IMR-90 (cell line): Measurements from ENCODE around the gene PCA3. TPM values are rescaled to one million over a fixed set of nuclear protein-coding genes. Genes with fewer than 3 reads are reported as not detected.

Source experiments
- ATAC-seq: fragments of 200-7000 bp; cut with Tn5 transposase; 2 replicates; pipeline ENCODE4 v1.9.1; 2020; ENCODE audit warnings: low read depth, mild to moderate bottlenecking, moderate library complexity
- BruUV-seq: library from RNA; stranded (reverse); fragments of 400-500 nt; replicated peaks from 2 replicates; lab custom pipeline; 2021; lab: Mats Ljungman, UMichigan
- CTCF ChIA-PET: fragments of 300-600 bp; formaldehyde crosslinking; extraction: SDS; loops from one replicate; lab custom pipeline; 2021; ENCODE audit warnings: antibody characterized with exemption; lab: Yijun Ruan, JAX
- POLR2A ChIA-PET: fragments of 300-600 bp; sonication (Branson Sonifier 250); formaldehyde crosslinking; loops from one replicate; lab custom pipeline; 2022; ENCODE audit warnings: antibody characterized with exemption; ENCODE audit not compliant: unreplicated experiment; lab: Charles Lee
- DNase-seq: peaks from one replicate; pipeline ENCODE4 v3.0.0; 2013
- H2AFZ ChIP-seq: replicated peaks from 2 replicates; pipeline ENCODE3; 2013; ENCODE audit warnings: low read length, mild to moderate bottlenecking; ENCODE audit not compliant: poor library complexity
- H2AK5ac ChIP-seq: 2 replicates; pipeline ENCODE4 v1.6.1; 2013; ENCODE audit warnings: low read depth, low read length, inconsistent platforms
- H2AK9ac ChIP-seq: replicated peaks from 2 replicates; pipeline ENCODE3; 2013; ENCODE audit warnings: mild to moderate bottlenecking, low read depth, low read length, moderate library complexity; ENCODE audit not compliant: poor library complexity
- H2BK120ac ChIP-seq: 2 replicates; pipeline ENCODE4 v1.6.1; 2013; ENCODE audit warnings: low read depth, low read length, inconsistent platforms
- H2BK15ac ChIP-seq: 3 replicates; pipeline ENCODE4 v1.6.1; 2013; ENCODE audit warnings: low read depth, low read length, inconsistent platforms
- H2BK20ac ChIP-seq: 2 replicates; pipeline ENCODE4 v1.6.1; 2013; ENCODE audit warnings: low read depth, mild to moderate bottlenecking, inconsistent platforms, low read length, moderate library complexity
- H2BK5ac ChIP-seq: 2 replicates; pipeline ENCODE4 v1.6.1; 2013; ENCODE audit warnings: mild to moderate bottlenecking, low read depth, low read length, inconsistent platforms; ENCODE audit not compliant: poor library complexity, severe bottlenecking
- H3K14ac ChIP-seq: replicated peaks from 2 replicates; pipeline ENCODE4 v1.6.1; 2013; ENCODE audit warnings: low read depth, low read length, inconsistent platforms
- H3K18ac ChIP-seq: 2 replicates; pipeline ENCODE4 v1.6.1; 2013; ENCODE audit warnings: low read depth, low read length, control low read depth
- H3K23ac ChIP-seq: 2 replicates; pipeline ENCODE4 v1.6.1; 2013; ENCODE audit warnings: low read depth, low read length, inconsistent platforms
- H3K27ac ChIP-seq: 2 replicates; pipeline ENCODE4 v1.5.1; 2013; ENCODE audit warnings: mild to moderate bottlenecking, control low read depth, low read length; ENCODE audit not compliant: insufficient read depth
- H3K27me3 ChIP-seq: 2 replicates; pipeline ENCODE4 v1.6.1; 2013; ENCODE audit warnings: low read length; ENCODE audit not compliant: control insufficient read depth, insufficient read depth
- H3K36me3 ChIP-seq: 2 replicates; pipeline ENCODE4 v1.6.1; 2013; ENCODE audit warnings: low read length, mixed read lengths; ENCODE audit not compliant: control insufficient read depth, insufficient read depth
- H3K4ac ChIP-seq: 2 replicates; pipeline ENCODE4 v1.6.1; 2013; ENCODE audit warnings: low read depth, low read length, inconsistent platforms
- H3K4me1 ChIP-seq: 2 replicates; pipeline ENCODE4 v1.6.1; 2013; ENCODE audit warnings: low read length, mixed read lengths; ENCODE audit not compliant: control insufficient read depth, insufficient read depth
- H3K4me2 ChIP-seq: 2 replicates; pipeline ENCODE4 v1.6.1; 2013; ENCODE audit warnings: low read depth, mild to moderate bottlenecking, control low read depth, low read length, moderate library complexity
- H3K4me3 ChIP-seq: 2 replicates; pipeline ENCODE4 v1.5.1; 2013; ENCODE audit warnings: low read depth, mild to moderate bottlenecking, control low read depth, low read length, moderate library complexity; ENCODE audit not compliant: insufficient read depth
- H3K56ac ChIP-seq: 2 replicates; pipeline ENCODE4 v1.6.1; 2013; ENCODE audit warnings: low read length, inconsistent platforms; ENCODE audit not compliant: insufficient read depth; ENCODE audit errors: extremely low read depth
- H3K79me1 ChIP-seq, 2 experiments: 2 replicates each; pipeline ENCODE4 v1.6.1; 2013; ENCODE audit warnings: low read length in 2 of 2, inconsistent platforms in 1 of 2, low read depth in 1 of 2
- H3K9ac ChIP-seq: 2 replicates; pipeline ENCODE4 v1.6.1; 2013; ENCODE audit warnings: low read depth, low read length, control low read depth
- H3K9me1 ChIP-seq: 2 replicates; pipeline ENCODE4 v1.6.1; 2013; ENCODE audit warnings: low read length, inconsistent platforms; ENCODE audit not compliant: insufficient read depth
- H3K9me3 ChIP-seq: 2 replicates; pipeline ENCODE4 v1.6.1; 2013; ENCODE audit warnings: low read length; ENCODE audit not compliant: control insufficient read depth, insufficient read depth
- H4K20me1 ChIP-seq: 2 replicates; pipeline ENCODE4 v1.6.1; 2013; ENCODE audit warnings: low read length, inconsistent platforms; ENCODE audit not compliant: insufficient read depth
- H4K5ac ChIP-seq: 2 replicates; pipeline ENCODE4 v1.6.1; 2013; ENCODE audit warnings: mild to moderate bottlenecking, low read depth, low read length, control low read depth
- H4K8ac ChIP-seq, 2 experiments: 2 replicates each; pipeline ENCODE4 v1.6.1; 2013; ENCODE audit warnings: low read depth in 2 of 2, low read length in 2 of 2, control low read depth in 1 of 2, inconsistent platforms in 1 of 2
- H4K91ac ChIP-seq: 2 replicates; pipeline ENCODE4 v1.6.1; 2013; ENCODE audit warnings: low read depth, low read length, inconsistent platforms; ENCODE audit not compliant: insufficient read depth
- CHD1 ChIP-seq: IDR thresholded peaks from 2 replicates; pipeline ENCODE4 v1.6.1; 2012; ENCODE audit warnings: low read depth, low read length, improper control_type of control experiment
- MXI1 ChIP-seq: IDR thresholded peaks from 2 replicates; pipeline ENCODE4 v1.6.1; 2012; ENCODE audit warnings: low read depth, mild to moderate bottlenecking, low read length, moderate library complexity, borderline replicate concordance
- NFE2L2 ChIP-seq: fragments of 150-350 bp; IDR thresholded peaks from 2 replicates; pipeline ENCODE4 v1.6.1; 2016; ENCODE audit warnings: low read depth, mild to moderate bottlenecking, low read length
- RAD21 ChIP-seq: IDR thresholded peaks from 2 replicates; pipeline ENCODE4 v1.6.1; 2012; ENCODE audit warnings: low read length, improper control_type of control experiment
- RFX5 ChIP-seq: IDR thresholded peaks from 2 replicates; pipeline ENCODE4 v1.8.0; 2012; ENCODE audit warnings: low read depth, mild to moderate bottlenecking, low read length, moderate library complexity
- SMC3 ChIP-seq: fragments of 150-350 bp; IDR thresholded peaks from 2 replicates; pipeline ENCODE4 v1.6.1; 2016; ENCODE audit warnings: low read depth, mild to moderate bottlenecking, antibody characterized with exemption, low read length, moderate library complexity
- USF2 ChIP-seq: fragments of 150-350 bp; IDR thresholded peaks from 2 replicates; pipeline ENCODE4 v1.6.1; 2017; ENCODE audit warnings: mild to moderate bottlenecking, antibody characterized with exemption, low read length, low read depth
- WGBS, 2 experiments: methylation state at CpG; one replicate each; pipeline versions ENCODE4 v1.1.5 to v1.1.7; 2013; ENCODE audit warnings: missing lambda C conversion rate in 2 of 2; ENCODE audit not compliant: insufficient read length in 1 of 2; ENCODE audit errors: extremely low coverage in 2 of 2; 5-methylcytosine and 5-hydroxymethylcytosine counted together
- dilution Hi-C: fragments of 300-500 bp; cut with HindIII; formaldehyde crosslinking; loops from one replicate; pipeline ENCODE4 v1.14.3; 2018; ENCODE audit warnings: low sequenced_read_pairs; ENCODE audit not compliant: unreplicated experiment
- in situ Hi-C: fragments of 300-500 bp; cut with MboI; formaldehyde crosslinking; loops from 3 replicates; pipeline ENCODE4 v1.14.3; 2019; ENCODE audit warnings: low sequenced_read_pairs, inconsistent platforms, mixed read lengths
- intact Hi-C: fragments of 100-400 bp; cut with micrococcal nuclease; formaldehyde crosslinking; loops from 2 replicates; pipeline ENCODE4 v1.10.0; 2022
- polyA plus RNA-seq, 3 experiments: library from polyadenylated mRNA; depleted of rRNA; stranded (reverse); fragments of >200 nt; gene quantifications; 2 replicates each; pipeline ENCODE4 v1.2.3, GENCODE V29; 2012; ENCODE audit warnings: low replicate concordance in 1 of 3
- total RNA-seq: library from RNA; depleted of rRNA; stranded (reverse); fragments of >200 nt; gene quantifications from 2 replicates; pipeline ENCODE4 v1.2.3, GENCODE V29; 2012
- TF ChIP-seq, protein P1 (sequence below): fragments of 150-350 bp; IDR thresholded peaks from 2 replicates; pipeline ENCODE4 v1.6.1; 2016; ENCODE audit warnings: low read depth, mild to moderate bottlenecking, low read length, moderate library complexity, borderline replicate concordance

PCA3 gene
- total and polyA plus RNA-seq, 2 of the 4 experiments (the other 2 are of a cell fraction), result not detected

DNA sequence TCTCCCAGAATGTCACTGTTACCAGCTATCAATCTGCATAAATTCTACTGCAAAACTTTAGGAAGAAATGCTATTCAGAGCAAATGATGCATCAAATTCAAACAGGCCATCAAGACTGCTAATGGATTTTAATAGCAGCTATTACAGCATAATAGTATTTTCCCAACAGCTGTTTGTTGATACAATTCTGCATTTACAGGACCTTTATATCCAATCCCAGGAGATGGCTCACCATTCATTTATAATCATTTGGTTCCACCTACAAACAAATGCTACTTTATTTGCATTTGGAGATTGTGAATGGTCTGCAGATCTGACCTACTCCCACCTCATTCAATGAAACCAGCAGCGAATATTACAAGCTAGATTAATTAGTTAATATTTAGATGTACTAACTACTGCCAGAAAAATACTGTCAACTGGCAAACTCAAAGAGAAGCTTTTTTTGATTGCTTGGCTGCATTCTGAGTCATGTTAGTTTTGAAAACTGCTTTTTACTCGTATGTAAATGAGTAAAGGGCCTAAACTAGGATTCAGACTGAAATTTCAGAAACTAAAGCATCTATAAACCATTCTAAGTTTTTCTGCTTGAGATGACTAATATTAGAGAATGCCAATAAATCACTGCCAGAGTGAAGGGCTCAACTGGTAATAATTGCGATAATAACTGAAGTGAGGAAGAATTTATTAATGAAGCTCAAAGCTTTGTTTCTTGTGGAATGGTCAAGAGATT is 7.1 kb upstream of the PCA3 start:
- dilution Hi-C loops, result no loop called here
- H2AK5ac ChIP-seq, result no peak overlapping the region
- no peak overlapping the region for H3K18ac ChIP-seq
- H3K9me1 ChIP-seq, result no peaks in the 10 kb centered on the region
- H3K4ac ChIP-seq, result no peak overlapping the region
- no peak overlapping the region for H4K8ac ChIP-seq
- no peak overlapping the region for H4K91ac ChIP-seq
- no peak overlapping the region for H3K14ac ChIP-seq
- no peaks in the 10 kb centered on the region for H3K79me1 ChIP-seq
- TF ChIP-seq, protein P1, sequence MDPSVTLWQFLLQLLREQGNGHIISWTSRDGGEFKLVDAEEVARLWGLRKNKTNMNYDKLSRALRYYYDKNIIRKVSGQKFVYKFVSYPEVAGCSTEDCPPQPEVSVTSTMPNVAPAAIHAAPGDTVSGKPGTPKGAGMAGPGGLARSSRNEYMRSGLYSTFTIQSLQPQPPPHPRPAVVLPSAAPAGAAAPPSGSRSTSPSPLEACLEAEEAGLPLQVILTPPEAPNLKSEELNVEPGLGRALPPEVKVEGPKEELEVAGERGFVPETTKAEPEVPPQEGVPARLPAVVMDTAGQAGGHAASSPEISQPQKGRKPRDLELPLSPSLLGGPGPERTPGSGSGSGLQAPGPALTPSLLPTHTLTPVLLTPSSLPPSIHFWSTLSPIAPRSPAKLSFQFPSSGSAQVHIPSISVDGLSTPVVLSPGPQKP, result no peak
- TF ChIP-seq USF2 (no peak), RFX5 (no peak), CHD1 (no peak), MXI1 (no peak), NFE2L2 (no peak), RAD21 (no peak), SMC3 (no peak)
- WGBS, 2 experiments, result 63% methylated on average over 1 of the region's 3 CpGs; no CpG with 5 or more reads in 1 of the 2 experiments
- in situ Hi-C loops, result no loop called here
- no peak for DNase-seq
- no peak overlapping the region for H2BK20ac ChIP-seq
- H3K9me3 ChIP-seq, result no peaks in the 10 kb centered on the region
- no peak overlapping the region for H2AK9ac ChIP-seq
- ChIA-PET POLR2A (no interaction called here), CTCF (interaction anchor here (0.9 to 1.2 kb wide), 3 partner anchors 18 to 240 kb away, joined by 3 read pairs; no protein-coding TSS in a partner anchor)
- H3K4me2 ChIP-seq, result no peak overlapping the region
- no peak overlapping the region for H3K23ac ChIP-seq
- intact Hi-C loops, result no loop called here
- no peak overlapping the region for H2BK5ac ChIP-seq
- no peak overlapping the region for H4K5ac ChIP-seq
- no peaks in the 10 kb centered on the region for H3K36me3 ChIP-seq
- H3K27ac ChIP-seq, result no peak overlapping the region
- H3K27me3 ChIP-seq, result peaks cover 5% of the 10 kb centered on the region
- no peak overlapping the region for H2BK120ac ChIP-seq
- no peaks in the 10 kb centered on the region for H3K4me1 ChIP-seq
- H4K20me1 ChIP-seq, result no peaks in the 10 kb centered on the region
- H3K9ac ChIP-seq, result no peak overlapping the region
- ATAC-seq, result no peak
- H2BK15ac ChIP-seq, result no peak overlapping the region
- BruUV-seq, result no TSS peak
- H3K56ac ChIP-seq, result no peak overlapping the region
- H3K4me3 ChIP-seq, result no peak overlapping the region
- no peak overlapping the region for H2AFZ ChIP-seq
